ENCODE data around the gene CUL4A. TPM values are rescaled to one million over a fixed set of nuclear protein-coding genes. Genes with fewer than 3 reads are reported as not detected.
"Not testable (repeated sequence)": the region's sequence is repeated elsewhere in the genome, so short reads cannot be mapped to it uniquely, and the experiment has no call there.

Gene CUL4A
- polyA plus RNA-seq (ENCODE audit: low read depth in 6 of 6) = 10 to 100 TPM; 28.9 to 43.7 (median 36.8) TPM

DNA sequence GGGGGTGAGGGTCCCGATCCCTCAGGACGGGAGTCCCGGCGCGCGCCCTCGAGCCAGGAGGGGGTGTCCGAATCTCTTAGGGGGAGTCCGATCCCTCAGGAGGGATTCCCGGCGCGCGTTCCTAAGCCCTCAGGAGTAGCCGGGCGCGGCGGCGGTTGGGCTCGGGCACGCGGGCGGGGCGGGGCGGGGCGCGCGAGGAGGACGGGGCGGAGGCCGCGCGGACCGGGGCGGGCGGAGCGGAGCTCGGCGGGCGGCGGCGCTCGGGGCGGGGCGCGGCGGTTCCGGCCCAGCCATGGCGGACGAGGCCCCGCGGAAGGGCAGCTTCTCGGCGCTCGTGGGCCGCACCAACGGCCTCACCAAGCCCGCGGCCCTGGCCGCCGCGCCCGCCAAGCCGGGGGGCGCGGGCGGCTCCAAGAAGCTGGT is at the start of gene CUL4A:
TSS of gene CUL4A (plus strand) at position 278 of the 423 bp plus-strand sequence. CDS start at position 293, 15 bp downstream.
- H3K4me1 Mint-ChIP-seq = peaks cover 41 to 56% (median 46%) of the 10 kb centered on the region in 3 donors
- ATAC-seq (ENCODE audit: low read depth in 2 of 2) (peak; percentile 42 to 45), DNase-seq (peak; percentile 56)
- no peaks in the 10 kb centered on the region for H3K27me3 Mint-ChIP-seq
- no peaks in the 10 kb centered on the region for H3K9me3 Mint-ChIP-seq
- H3K4me3 Mint-ChIP-seq = peak within 1 kb of the TSS; percentile 78 to 94 (median 90)
- peak within 1 kb of the TSS; percentile 51 to 94 (median 89) for H3K27ac Mint-ChIP-seq
- peaks cover 0 to 3% of the 10 kb centered on the region in 2 donors for H3K36me3 Mint-ChIP-seq

DNA sequence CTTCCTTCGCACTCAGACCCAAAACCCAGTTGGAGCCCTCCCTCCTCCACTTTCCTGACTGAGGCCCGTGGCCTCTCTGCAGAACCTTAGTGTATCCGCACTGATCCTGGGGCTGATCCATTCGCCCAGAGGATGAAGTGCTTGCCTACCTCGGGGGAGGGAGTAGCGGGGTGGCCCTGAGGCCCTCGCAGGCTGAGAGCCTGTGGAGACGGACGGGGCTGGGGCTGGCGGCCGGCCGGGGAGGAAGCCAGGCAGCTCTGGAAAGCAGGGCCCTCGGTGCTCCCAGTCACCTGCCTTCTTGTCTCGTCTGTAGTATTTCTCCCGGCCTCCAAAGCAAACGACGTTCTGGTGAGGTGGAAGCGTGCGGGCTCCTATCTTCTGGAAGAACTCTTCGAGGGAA is 49.7 kb upstream of the CUL4A start:
- peaks cover 5 to 16% of the 10 kb centered on the region in 2 donors for H3K36me3 Mint-ChIP-seq
- H3K27ac Mint-ChIP-seq = no peak overlapping the region
- H3K4me3 Mint-ChIP-seq = no peak overlapping the region
- peaks cover 8 to 60% (median 38%) of the 10 kb centered on the region in 3 donors for H3K27me3 Mint-ChIP-seq
- DNase-seq = no peak
- peaks cover 14 to 18% (median 15%) of the 10 kb centered on the region in 3 donors for H3K4me1 Mint-ChIP-seq
- H3K9me3 Mint-ChIP-seq = peaks cover 7 to 17% (median 10%) of the 10 kb centered on the region in 7 donors
- ATAC-seq (ENCODE audit: low read depth in 2 of 2) = no peak

DNA sequence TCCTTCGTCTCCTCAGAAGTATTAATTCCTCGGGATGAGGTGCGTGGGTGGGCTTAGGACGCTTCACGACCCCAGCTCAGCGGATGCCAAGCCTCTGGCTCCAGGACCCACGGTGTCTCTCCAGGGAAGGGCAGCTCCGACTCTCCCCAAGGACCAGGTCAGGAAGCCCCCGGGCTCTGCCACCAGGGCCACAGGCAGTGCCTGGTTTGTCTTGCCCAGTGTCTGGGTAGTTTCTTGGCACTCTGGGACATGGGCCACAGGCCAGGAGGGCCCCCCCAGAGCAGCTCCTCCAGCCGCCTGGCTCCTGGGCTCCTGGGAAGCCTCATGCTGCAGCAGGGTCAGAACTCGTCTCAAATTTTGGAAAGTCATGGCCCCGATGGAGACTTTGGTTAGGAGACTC is 48.4 kb upstream of the CUL4A start:
- DNase-seq (no peak), ATAC-seq (ENCODE audit: low read depth in 2 of 2) (no peak)
- peaks cover 8 to 56% (median 38%) of the 10 kb centered on the region in 3 donors for H3K27me3 Mint-ChIP-seq
- peak overlapping the region in 1 of 8 donors; percentile 24 for H3K4me3 Mint-ChIP-seq
- peaks cover 0 to 8% of the 10 kb centered on the region in 2 donors for H3K36me3 Mint-ChIP-seq
- H3K9me3 Mint-ChIP-seq = peaks cover 0 to 6% (median 3%) of the 10 kb centered on the region in 7 donors
- peaks cover 13 to 15% (median 14%) of the 10 kb centered on the region in 3 donors for H3K4me1 Mint-ChIP-seq
- no peak overlapping the region for H3K27ac Mint-ChIP-seq

DNA sequence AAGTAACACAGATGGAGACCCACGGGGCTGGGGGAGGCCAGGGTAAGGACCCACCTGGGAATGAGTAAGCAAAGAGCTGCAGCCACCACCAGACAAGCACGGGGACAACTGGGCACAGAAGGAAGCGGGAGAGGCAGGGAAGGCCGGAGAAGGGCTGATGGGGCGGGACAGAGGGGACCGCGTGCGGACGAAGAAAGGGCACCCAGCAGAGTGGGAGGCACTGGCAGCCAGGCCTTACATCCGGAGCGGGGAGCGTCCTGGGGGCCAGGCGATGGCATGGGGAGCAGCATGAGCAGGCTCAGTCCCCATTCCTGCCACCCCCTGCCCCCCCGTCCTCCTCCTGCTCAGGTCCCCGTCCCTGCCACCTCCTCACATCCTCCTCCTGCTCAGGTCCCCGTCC is 48.0 kb upstream of the CUL4A start:
- Mint-ChIP-seq H3K4me1 (peaks cover 13 to 15% (median 14%) of the 10 kb centered on the region in 3 donors), H3K4me3 (peak overlapping the region in 2 of 8 donors; percentile 24 to 54), H3K9me3 (peaks cover 0 to 6% (median 2%) of the 10 kb centered on the region in 7 donors), H3K27ac (no peak overlapping the region), H3K36me3 (peaks cover 0 to 8% of the 10 kb centered on the region in 2 donors), H3K27me3 (peaks cover 8 to 56% (median 38%) of the 10 kb centered on the region in 3 donors)
- no peak for ATAC-seq (ENCODE audit: low read depth in 2 of 2)
- DNase-seq = no peak

DNA sequence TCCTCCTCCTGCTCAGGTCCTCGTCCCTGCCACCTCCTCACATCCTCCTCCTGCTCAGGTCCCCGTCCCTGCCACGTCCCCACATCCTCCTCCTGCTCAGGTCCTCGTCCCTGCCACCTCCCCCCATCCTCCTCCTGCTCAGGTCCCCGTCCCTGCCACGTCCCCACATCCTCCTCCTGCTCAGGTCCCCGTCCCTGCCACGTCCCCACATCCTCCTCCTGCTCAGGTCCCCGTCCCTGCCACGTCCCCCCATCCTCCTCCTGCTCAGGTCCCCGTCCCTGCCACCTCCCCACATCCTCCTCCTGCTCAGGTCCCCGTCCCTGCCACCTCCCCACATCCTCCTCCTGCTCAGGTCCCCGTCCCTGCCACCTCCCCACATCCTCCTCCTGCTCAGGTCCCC is 47.4 kb upstream of the CUL4A start:
- not testable (repeated sequence) for DNase-seq; H3K36me3 Mint-ChIP-seq; H3K27ac Mint-ChIP-seq; H3K4me3 Mint-ChIP-seq; H3K9me3 Mint-ChIP-seq; ATAC-seq (ENCODE audit: low read depth in 2 of 2)
- Mint-ChIP-seq H3K27me3 (peaks cover 8 to 54% (median 37%) of the 10 kb centered on the region in 3 donors), H3K4me1 (peaks cover 13 to 15% (median 14%) of the 10 kb centered on the region in 3 donors)

DNA sequence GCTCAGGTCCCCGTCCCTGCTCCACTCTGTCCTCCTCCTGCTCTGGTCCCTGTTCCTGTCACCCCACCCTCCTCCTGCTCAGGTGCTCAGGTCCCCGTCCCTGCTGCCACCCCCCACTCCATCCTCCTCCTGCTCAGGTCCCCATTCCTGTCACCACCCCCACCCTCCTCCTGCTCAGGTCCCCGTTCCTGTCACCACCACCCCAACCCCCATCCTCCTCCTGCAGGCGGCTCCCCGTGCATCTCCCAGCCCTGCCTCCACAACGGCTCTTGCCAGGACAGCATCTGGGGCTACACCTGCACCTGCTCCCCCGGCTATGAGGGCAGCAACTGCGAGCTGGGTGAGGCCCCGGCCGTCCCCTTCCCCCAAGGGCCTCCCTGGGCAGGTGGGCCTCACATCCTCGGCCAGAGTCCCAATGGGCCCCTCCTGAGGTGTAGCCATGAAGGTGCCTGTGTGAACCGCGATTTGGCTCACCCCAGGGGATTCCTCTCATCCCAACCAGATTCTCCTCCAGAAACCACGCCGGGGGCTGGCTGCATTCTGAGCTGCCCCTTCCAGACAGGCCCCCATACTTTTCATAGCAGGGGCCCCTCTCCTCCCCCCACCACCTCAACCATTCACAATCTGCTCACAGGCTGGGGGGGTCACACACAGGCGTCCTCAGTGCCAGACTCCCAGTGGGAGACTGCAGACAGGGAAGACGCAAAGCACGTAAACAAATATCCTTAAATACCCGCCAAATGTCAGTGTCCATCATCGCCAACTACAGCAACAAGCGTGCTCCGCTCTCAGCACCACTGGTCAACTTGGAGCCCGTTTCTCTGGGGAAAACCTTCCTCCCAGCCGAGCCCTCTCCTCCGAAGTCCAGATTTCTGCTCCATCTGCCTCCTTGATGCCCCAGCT is 46.4 kb upstream of the CUL4A start:
- Mint-ChIP-seq H3K27ac (peak overlapping the region in 2 of 6 donors; percentile 78 to 86), H3K27me3 (peaks cover 8 to 45% (median 27%) of the 10 kb centered on the region in 3 donors), H3K4me1 (peaks cover 13 to 15% (median 14%) of the 10 kb centered on the region in 3 donors), H3K9me3 (peaks cover 0 to 11% (median 3%) of the 10 kb centered on the region in 7 donors), H3K36me3 (peaks cover 10 to 17% of the 10 kb centered on the region in 2 donors), H3K4me3 (peak overlapping the region in 3 of 8 donors; percentile 12 to 80 (median 51))
- ATAC-seq (ENCODE audit: low read depth in 2 of 2) (peak in 1 of 2 donors; percentile 11), DNase-seq (no peak)

DNA sequence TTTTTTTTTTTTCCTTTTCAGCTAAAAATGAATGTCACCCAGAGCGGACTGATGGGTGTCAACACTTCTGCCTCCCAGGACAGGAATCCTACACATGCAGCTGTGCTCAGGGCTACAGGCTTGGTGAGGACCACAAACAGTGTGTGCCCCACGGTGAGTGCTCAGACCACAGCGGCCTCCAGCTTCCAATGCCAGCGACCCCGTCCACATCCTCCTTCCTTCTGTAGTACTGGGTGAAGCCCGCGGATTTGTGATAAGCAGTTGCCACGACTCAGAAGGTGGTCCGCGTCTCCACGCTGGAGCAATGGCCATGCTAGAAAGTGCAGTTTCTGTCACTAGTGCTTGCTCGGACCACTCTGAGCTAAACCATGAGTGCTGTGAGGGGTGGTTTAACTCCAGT is 44.9 kb upstream of the CUL4A start:
- peaks cover 16 to 24% of the 10 kb centered on the region in 2 donors for H3K36me3 Mint-ChIP-seq
- DNase-seq (no peak), ATAC-seq (ENCODE audit: low read depth in 2 of 2) (no peak)
- H3K4me3 Mint-ChIP-seq = no peak overlapping the region
- peaks cover 8 to 33% (median 18%) of the 10 kb centered on the region in 3 donors for H3K27me3 Mint-ChIP-seq
- peaks cover 13 to 15% (median 14%) of the 10 kb centered on the region in 3 donors for H3K4me1 Mint-ChIP-seq
- H3K27ac Mint-ChIP-seq = peak overlapping the region in 1 of 6 donors; percentile 28
- peaks cover 0 to 15% (median 4%) of the 10 kb centered on the region in 7 donors for H3K9me3 Mint-ChIP-seq

DNA sequence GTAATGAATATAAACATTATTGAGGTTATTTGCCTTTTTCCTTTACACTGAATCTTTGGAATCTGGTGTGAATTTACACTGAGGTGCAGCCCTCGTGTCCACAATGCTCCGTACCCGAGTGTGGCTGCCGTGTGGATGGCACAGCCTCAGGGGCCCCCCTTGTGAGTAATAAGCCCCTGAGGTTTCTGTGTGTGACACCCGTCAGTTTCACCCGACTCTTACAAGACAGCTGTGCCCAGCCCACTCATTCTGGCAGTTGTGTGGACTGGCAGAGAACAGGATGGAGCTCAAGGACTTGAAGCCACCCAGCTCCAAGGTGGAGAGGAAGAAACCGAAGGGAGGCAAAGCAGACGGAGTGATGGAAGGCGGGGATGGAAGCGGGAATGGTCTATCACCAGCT is 43.1 kb upstream of the CUL4A start:
- ATAC-seq (ENCODE audit: low read depth in 2 of 2) = no peak
- peaks cover 8 to 13% (median 9%) of the 10 kb centered on the region in 3 donors for H3K4me1 Mint-ChIP-seq
- no peak overlapping the region for H3K27ac Mint-ChIP-seq
- H3K27me3 Mint-ChIP-seq = peaks cover 0 to 19% (median 13%) of the 10 kb centered on the region in 3 donors
- peaks cover 16 to 24% of the 10 kb centered on the region in 2 donors for H3K36me3 Mint-ChIP-seq
- H3K9me3 Mint-ChIP-seq = peaks cover 0 to 15% (median 4%) of the 10 kb centered on the region in 7 donors
- no peak for DNase-seq
- peak overlapping the region in 1 of 8 donors; percentile 71 for H3K4me3 Mint-ChIP-seq

DNA sequence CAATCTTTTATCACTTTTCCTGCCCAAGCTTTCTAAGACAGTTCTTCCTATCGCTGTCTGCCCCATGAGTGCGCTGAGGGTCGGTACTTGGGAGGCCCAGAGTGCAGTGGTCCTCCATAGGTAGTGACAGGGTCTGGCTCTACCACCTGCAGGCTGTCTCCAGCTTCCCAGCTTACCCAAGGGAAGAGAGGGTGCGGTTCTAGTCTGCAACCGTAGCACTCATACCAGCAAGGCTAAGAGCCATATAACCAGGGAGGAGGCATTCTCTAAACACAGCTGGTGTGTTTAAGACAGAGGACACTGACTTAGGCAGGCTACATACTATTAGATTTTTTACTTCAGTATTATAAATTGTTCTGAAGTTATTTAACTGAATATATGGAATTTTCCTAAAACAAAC is 42.7 kb upstream of the CUL4A start:
- H3K4me3 Mint-ChIP-seq = no peak overlapping the region
- H3K9me3 Mint-ChIP-seq = peaks cover 0 to 15% (median 4%) of the 10 kb centered on the region in 7 donors
- no peak for ATAC-seq (ENCODE audit: low read depth in 2 of 2)
- no peak for DNase-seq
- H3K27me3 Mint-ChIP-seq = peaks cover 0 to 16% (median 10%) of the 10 kb centered on the region in 3 donors
- peaks cover 6 to 11% (median 7%) of the 10 kb centered on the region in 3 donors for H3K4me1 Mint-ChIP-seq
- no peak overlapping the region for H3K27ac Mint-ChIP-seq
- H3K36me3 Mint-ChIP-seq = peaks cover 16 to 24% of the 10 kb centered on the region in 2 donors

DNA sequence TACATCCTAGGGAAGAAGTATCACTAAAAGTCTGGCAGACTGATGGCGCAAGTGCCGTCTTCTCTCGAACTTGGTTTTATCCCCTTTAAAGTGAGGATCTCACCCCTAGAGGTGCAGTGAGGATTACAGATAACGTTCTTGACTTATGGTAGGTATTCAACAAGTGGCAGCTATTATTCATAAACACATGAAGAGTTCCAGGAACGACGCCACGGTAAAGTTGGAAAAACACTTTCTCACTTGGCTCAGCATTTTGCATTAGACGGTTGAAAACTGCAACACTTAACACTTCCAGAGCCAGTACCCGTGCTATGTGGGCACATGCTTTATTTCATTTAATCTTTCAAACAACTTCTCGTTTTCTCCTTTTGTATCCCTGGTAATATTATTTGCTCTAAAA is 42.3 kb upstream of the CUL4A start:
- Mint-ChIP-seq H3K9me3 (peaks cover 0 to 15% (median 4%) of the 10 kb centered on the region in 7 donors), H3K27me3 (peaks cover 0 to 16% (median 10%) of the 10 kb centered on the region in 3 donors), H3K36me3 (peaks cover 16 to 24% of the 10 kb centered on the region in 2 donors), H3K27ac (no peak overlapping the region), H3K4me1 (peaks cover 6 to 11% (median 7%) of the 10 kb centered on the region in 3 donors), H3K4me3 (no peak overlapping the region)
- no peak for DNase-seq
- no peak for ATAC-seq (ENCODE audit: low read depth in 2 of 2)

DNA sequence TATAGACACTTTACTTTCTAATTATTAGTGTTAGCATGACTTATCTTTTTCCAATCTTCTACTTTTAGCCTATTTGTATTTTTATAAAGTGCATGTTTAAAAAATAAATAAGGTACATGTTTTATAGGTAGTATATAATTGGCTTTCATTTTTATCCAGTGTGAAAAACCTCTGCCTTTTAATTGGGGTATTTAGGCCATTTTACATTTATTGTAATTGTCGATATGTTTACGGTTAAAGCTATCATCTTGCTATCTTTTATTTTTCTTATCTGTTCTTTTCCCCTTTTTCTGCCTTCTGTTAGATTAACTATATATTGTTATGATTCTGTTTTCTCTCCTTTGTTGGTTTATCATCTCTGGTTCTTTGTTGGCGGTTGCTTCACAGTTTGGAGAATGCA is 41.8 kb upstream of the CUL4A start:
- DNase-seq (no peak), ATAC-seq (ENCODE audit: low read depth in 2 of 2) (no peak)
- peaks cover 6 to 10% (median 7%) of the 10 kb centered on the region in 3 donors for H3K4me1 Mint-ChIP-seq
- H3K9me3 Mint-ChIP-seq = peaks cover 0 to 15% (median 4%) of the 10 kb centered on the region in 7 donors
- H3K4me3 Mint-ChIP-seq = peak overlapping the region in 1 of 8 donors; percentile 44
- peaks cover 0 to 16% (median 10%) of the 10 kb centered on the region in 3 donors for H3K27me3 Mint-ChIP-seq
- H3K27ac Mint-ChIP-seq = no peak overlapping the region
- peaks cover 16 to 24% of the 10 kb centered on the region in 2 donors for H3K36me3 Mint-ChIP-seq

DNA sequence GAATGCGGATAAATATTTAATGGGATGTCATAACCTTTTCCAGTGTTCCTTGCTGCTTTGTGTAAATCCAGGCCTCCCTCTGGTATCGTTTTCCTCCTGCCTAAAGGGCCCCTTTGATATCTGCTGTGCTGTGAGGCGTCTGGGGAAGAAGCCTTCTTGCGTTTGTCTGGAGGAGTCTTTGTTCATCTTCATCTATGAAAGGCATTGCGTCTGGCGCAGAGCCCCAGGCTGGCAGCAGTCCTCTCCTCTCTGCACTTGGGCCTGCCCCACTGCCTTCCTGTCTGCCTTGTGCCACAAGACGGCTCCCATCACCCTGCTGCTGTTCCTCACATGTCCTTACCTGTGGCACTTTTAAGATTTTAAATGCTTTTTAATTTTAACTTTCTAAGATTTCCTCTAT is 41.2 kb upstream of the CUL4A start:
- Mint-ChIP-seq H3K9me3 (peaks cover 0 to 15% (median 4%) of the 10 kb centered on the region in 7 donors), H3K27ac (no peak overlapping the region), H3K36me3 (peaks cover 16 to 24% of the 10 kb centered on the region in 2 donors), H3K4me3 (peak overlapping the region in 2 of 8 donors; percentile 44 to 48), H3K4me1 (peaks cover 3 to 4% (median 4%) of the 10 kb centered on the region in 3 donors), H3K27me3 (peaks cover 0 to 10% (median 4%) of the 10 kb centered on the region in 3 donors)
- ATAC-seq (ENCODE audit: low read depth in 2 of 2) (no peak), DNase-seq (no peak)

Measured in naive B cell (primary cell).